Mammary epithelial cell (primary cell): Measurements from ENCODE around the gene TMEM41A.

Experiments used
- CTCF ChIP-seq, 2 donors: IDR thresholded peaks in 1 of 2; conservative IDR thresholded peaks in 1 of 2; 2 replicates each; pipeline ENCODE4 v1.5.1; 2011 to 2012; ENCODE audit warnings: inconsistent platforms in 2 of 2, low read length in 2 of 2, mild to moderate bottlenecking in 2 of 2, control low read depth in 1 of 2, low read depth in 1 of 2; ENCODE audit not compliant: insufficient read depth in 1 of 2; ENCODE audit errors: extremely low read depth in 1 of 2
- EZH2 ChIP-seq: IDR thresholded peaks from 2 replicates; pipeline ENCODE4 v1.6.1; 2012; ENCODE audit warnings: low read length, inconsistent platforms, borderline replicate concordance

GRCh38 chr3:185470323-185470722 is 28.5 kb downstream of the TMEM41A start:
- TF ChIP-seq CTCF (conservative IDR thresholded peaks at IDR 0.05 in 1 of 2, IDR thresholded peaks at IDR 0.05 in 1 of 2; ENCODE audit: extremely low read depth in 1 of 2, insufficient read depth in 1 of 2, low read depth in 1 of 2, low read length in 2 of 2): no peak
- TF ChIP-seq EZH2: no peak
